ENCODE measurements around the gene RALGPS1. TPM values are rescaled to one million over a fixed set of nuclear protein-coding genes. Genes with fewer than 3 reads are reported as not detected.

RALGPS1 gene
- total RNA-seq, 1 donor from 2014 or later: 3.2 TPM

GRCh38 chr9:127075624-127076372 is 161.2 kb downstream of the RALGPS1 start:
- DNase-seq (ENCODE audit: low spot score): no peak
- no peak for ATAC-seq

GRCh38 chr9:127076860-127077643 is 162.5 kb downstream of the RALGPS1 start:
- DNase-seq (ENCODE audit: low spot score) (peak; percentile 22), ATAC-seq (no peak)

GRCh38 chr9:127077644-127077946 is 163.0 kb downstream of the RALGPS1 start:
- DNase-seq (ENCODE audit: low spot score): peak; percentile 2
- no peak for ATAC-seq

- no peak for DNase-seq (ENCODE audit: low spot score)
- ATAC-seq: no peak
Measured at GRCh38 chr9:127078336-127078735, 163.8 kb downstream of the RALGPS1 start.

GRCh38 chr9:127078988-127079387 is 164.4 kb downstream of the RALGPS1 start:
- ATAC-seq (no peak), DNase-seq (ENCODE audit: low spot score) (peak; percentile 23)

- ATAC-seq (no peak), DNase-seq (ENCODE audit: low spot score) (peak; percentile 8)
Measured at GRCh38 chr9:127079446-127080140, 165.0 kb downstream of the RALGPS1 start.

GRCh38 chr9:127081250-127082185 is 166.9 kb downstream of the RALGPS1 start:
- DNase-seq (ENCODE audit: low spot score) (peak; percentile 30), ATAC-seq (no peak)

- DNase-seq (ENCODE audit: low spot score) (peak; percentile 18), ATAC-seq (no peak)
Measured at GRCh38 chr9:127083138-127083980, 168.8 kb downstream of the RALGPS1 start.

GRCh38 chr9:127084076-127085039 is 169.8 kb downstream of the RALGPS1 start:
- DNase-seq (ENCODE audit: low spot score) (peak; percentile 26), ATAC-seq (no peak)

GRCh38 chr9:127085186-127085585 is 170.6 kb downstream of the RALGPS1 start:
- ATAC-seq: no peak
- DNase-seq (ENCODE audit: low spot score): peak; percentile 26

- ATAC-seq (no peak), DNase-seq (ENCODE audit: low spot score) (peak; percentile 11)
Measured at GRCh38 chr9:127086771-127087170, 172.2 kb downstream of the RALGPS1 start.

GRCh38 chr9:127087411-127087810 is 172.8 kb downstream of the RALGPS1 start:
- ATAC-seq: no peak

GRCh38 chr9:127087836-127088235 is 173.3 kb downstream of the RALGPS1 start:
- peak; percentile 24 for DNase-seq (ENCODE audit: low spot score)
- no peak for ATAC-seq

More at GRCh38 chr9:127087411-127087810, 172.8 kb downstream of the RALGPS1 start:
- peak; percentile 28 for DNase-seq (ENCODE audit: low spot score)

- ATAC-seq: no peak
- peak; percentile 38 for DNase-seq (ENCODE audit: low spot score)
Measured at GRCh38 chr9:127088724-127089615, 174.4 kb downstream of the RALGPS1 start.

GRCh38 chr9:127089631-127090081 is 175.1 kb downstream of the RALGPS1 start:
- no peak for DNase-seq (ENCODE audit: low spot score)
- ATAC-seq: no peak

GRCh38 chr9:127090341-127090985 is 175.9 kb downstream of the RALGPS1 start:
- ATAC-seq: no peak

GRCh38 chr9:127091526-127091925 is 176.9 kb downstream of the RALGPS1 start:
- no peak for ATAC-seq
- DNase-seq (ENCODE audit: low spot score): no peak

More at GRCh38 chr9:127090341-127090985, 175.9 kb downstream of the RALGPS1 start:
- no peak for DNase-seq (ENCODE audit: low spot score)
